ENCODE results near the gene LMTK3. TPM values are rescaled to one million over a fixed set of nuclear protein-coding genes. Genes with fewer than 3 reads are reported as not detected.

LMTK3 gene
- total RNA-seq, 1 donor from 2014 or later = 2.0 TPM

Other genes with a start within 250 kb of the LMTK3 start
- 0.37 and 0.41 TPM in 2 replicates for gene ZNF114, start 241.8 kb downstream of the LMTK3 start, total RNA-seq
- 249 and 253 TPM in 2 replicates for gene EMP3, start 186.3 kb downstream of the LMTK3 start, total RNA-seq
- 7.7 and 14.9 TPM in 2 replicates for gene TMEM143, start 147.9 kb downstream of the LMTK3 start, total RNA-seq
- gene SYNGR4, start 147.5 kb downstream of the LMTK3 start, total RNA-seq = 0.61 TPM in 1 of 2 replicates, not detected in the other
- gene KDELR1, start 120.3 kb downstream of the LMTK3 start, total RNA-seq = 70.9 and 74.2 TPM in 2 replicates
- 0.16 and 0.17 TPM in 2 replicates for gene GRIN2D, start 118.2 kb downstream of the LMTK3 start, total RNA-seq
- gene GRWD1, start 65.9 kb downstream of the LMTK3 start, total RNA-seq = 96.0 and 100 TPM in 2 replicates
- 2.2 and 2.4 TPM in 2 replicates for gene KCNJ14, start 56.3 kb downstream of the LMTK3 start, total RNA-seq
- 35.9 and 37.1 TPM in 2 replicates for gene CYTH2, start 42.5 kb downstream of the LMTK3 start, total RNA-seq
- gene SULT2B1, start 40.3 kb upstream of the LMTK3 start, total RNA-seq = not detected in 2 replicates
- not detected in 2 replicates for gene SPACA4, start 94.9 kb upstream of the LMTK3 start, total RNA-seq
- gene FAM83E, start 103.2 kb upstream of the LMTK3 start, total RNA-seq = 7.3 TPM in 2 replicates
- gene RPL18, start 107.3 kb upstream of the LMTK3 start, total RNA-seq = 1,774 and 1,780 TPM in 2 replicates
- gene SPHK2, start 107.7 kb upstream of the LMTK3 start, total RNA-seq = 40.8 and 44.1 TPM in 2 replicates
- 8.5 and 9.1 TPM in 2 replicates for gene DBP, start 125.5 kb upstream of the LMTK3 start, total RNA-seq
- 13.0 and 13.9 TPM in 2 replicates for gene CA11, start 134.4 kb upstream of the LMTK3 start, total RNA-seq
- gene NTN5, start 161.2 kb upstream of the LMTK3 start, total RNA-seq = 0.44 and 0.54 TPM in 2 replicates
- gene FUT2, start 184.1 kb upstream of the LMTK3 start, total RNA-seq = not detected in 2 replicates
- gene MAMSTR, start 207.9 kb upstream of the LMTK3 start, total RNA-seq = 1.4 and 1.7 TPM in 2 replicates
- gene RASIP1, start 228.8 kb upstream of the LMTK3 start, total RNA-seq = 0.44 and 0.88 TPM in 2 replicates
- 0.37 TPM in 1 of 2 replicates, not detected in the other for gene IZUMO1, start 235.1 kb upstream of the LMTK3 start, total RNA-seq
- gene FUT1, start 240.8 kb upstream of the LMTK3 start, total RNA-seq = 0.54 and 0.57 TPM in 2 replicates
- not detected in 2 replicates for gene FGF21, start 243.7 kb upstream of the LMTK3 start, total RNA-seq